Bronchial epithelial cell (primary cell): ENCODE measurements around the gene THRSP. TPM values are rescaled to one million over a fixed set of nuclear protein-coding genes. Genes with fewer than 3 reads are reported as not detected.
"Not testable (repeated sequence)": the region's sequence is repeated elsewhere in the genome, so short reads cannot be mapped to it uniquely, and the experiment has no call there.

Experiments
- DNase-seq: peaks from one replicate; pipeline ENCODE4 v3.0.0-alpha.2; 2010; ENCODE audit warnings: low read depth
- FAIRE-seq: peaks from 2 replicates; lab custom pipeline; 2011; peaks lifted over from hg19 to GRCh38; lab: Jason Lieb, UNC
- H3K27me3 ChIP-seq: 2 replicates; pipeline ENCODE4 v1.5.1; 2011; ENCODE audit warnings: low read length; ENCODE audit not compliant: control insufficient read depth, insufficient read depth
- H3K36me3 ChIP-seq: 2 replicates; pipeline ENCODE4 v1.5.1; 2011; ENCODE audit warnings: low read length; ENCODE audit not compliant: control insufficient read depth, insufficient read depth
- H3K4me3 ChIP-seq: 2 replicates; pipeline ENCODE4 v1.5.1; 2011; ENCODE audit warnings: mild to moderate bottlenecking, low read depth, low read length, control low read depth
- CTCF ChIP-seq: IDR thresholded peaks from 2 replicates; pipeline ENCODE4 v1.5.1; 2011; ENCODE audit warnings: mild to moderate bottlenecking, moderate library complexity, low read length, control low read depth, inconsistent platforms; ENCODE audit not compliant: insufficient read depth, severe bottlenecking
- total RNA-seq: library from RNA; depleted of rRNA; stranded (reverse); fragments of >200 nt; gene quantifications from 2 replicates; pipeline ENCODE4 v1.2.1, GENCODE V29; 2014

The THRSP gene
- total RNA-seq, 1 donor from 2014 or later, result not detected

DNA sequence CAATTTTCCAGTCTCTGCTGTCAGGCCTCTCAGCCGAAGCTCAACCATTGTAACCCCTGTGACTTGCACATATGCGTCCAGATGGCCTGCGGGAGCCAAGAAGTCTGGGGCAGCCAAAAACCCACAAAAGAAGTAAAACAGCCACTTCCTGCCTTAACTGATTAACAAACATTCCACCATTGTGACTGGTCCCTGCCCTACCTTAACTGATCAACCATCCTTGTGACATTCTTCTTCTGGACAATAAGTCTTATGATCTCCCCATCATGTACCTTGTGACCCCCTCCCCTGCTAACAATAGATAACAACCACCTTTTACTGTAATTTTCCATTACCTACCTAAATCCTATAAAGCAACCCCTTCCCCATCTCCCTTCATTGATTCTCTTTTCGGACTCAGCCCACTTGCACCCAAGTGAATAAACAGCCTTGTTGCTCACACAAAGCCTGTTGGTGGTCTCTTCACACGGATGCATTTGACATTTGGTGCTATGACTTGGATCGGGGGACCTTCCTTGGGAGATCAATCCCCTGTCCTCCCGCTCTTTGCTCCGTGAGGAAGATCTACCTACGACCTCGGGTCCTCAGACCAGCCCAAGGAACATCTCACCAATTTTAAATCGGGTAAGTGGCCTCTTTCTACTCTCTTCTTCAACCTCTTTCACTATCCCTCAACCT, 17.3 kb downstream of the THRSP start:
- no peak for DNase-seq

DNA sequence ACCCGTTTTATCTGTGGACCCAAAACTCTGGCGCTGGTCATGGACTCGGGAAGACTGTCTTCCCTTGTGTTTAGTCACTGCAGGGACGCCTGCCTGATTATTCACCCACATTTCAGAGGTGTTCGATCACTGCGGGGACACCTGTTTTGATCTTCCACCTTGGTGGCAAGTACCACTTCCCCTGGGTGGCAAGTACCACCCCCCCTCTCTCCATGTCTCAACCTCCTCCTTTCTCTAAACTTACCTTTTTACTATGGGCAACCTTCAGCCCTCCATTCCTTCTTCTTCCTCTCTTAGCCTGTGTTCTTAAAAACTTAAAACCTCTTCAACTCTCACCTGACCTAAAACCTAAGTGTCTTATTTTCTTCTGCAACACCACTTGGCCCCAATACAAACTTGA, 17.9 kb downstream of the THRSP start:
- no peak for FAIRE-seq
- no peak overlapping the region for H3K4me3 ChIP-seq
- no peak for DNase-seq
- no peaks in the 10 kb centered on the region for H3K27me3 ChIP-seq
- peaks cover 2% of the 10 kb centered on the region for H3K36me3 ChIP-seq
- no peak for TF ChIP-seq CTCF

More for the DNA sequence above, 17.3 kb downstream of the THRSP start:
- no peak for TF ChIP-seq CTCF
- peaks cover 2% of the 10 kb centered on the region for H3K36me3 ChIP-seq
- H3K27me3 ChIP-seq, result no peaks in the 10 kb centered on the region
- no peak overlapping the region for H3K4me3 ChIP-seq
- no peak for FAIRE-seq

GRCh38 chr11:78082146-78082545, 18.5 kb downstream of the THRSP start:
- no peak for TF ChIP-seq CTCF
- no peak for DNase-seq
- Histone ChIP-seq H3K4me3 (no peak overlapping the region), H3K27me3 (no peaks in the 10 kb centered on the region), H3K36me3 (peaks cover 2% of the 10 kb centered on the region)
- FAIRE-seq, result no peak

GRCh38 chr11:78083021-78083420, 19.4 kb downstream of the THRSP start:
- no peak for FAIRE-seq
- no peak for DNase-seq
- Histone ChIP-seq H3K36me3 (no peaks in the 10 kb centered on the region), H3K27me3 (no peaks in the 10 kb centered on the region), H3K4me3 (no peak overlapping the region)
- no peak for TF ChIP-seq CTCF

DNA sequence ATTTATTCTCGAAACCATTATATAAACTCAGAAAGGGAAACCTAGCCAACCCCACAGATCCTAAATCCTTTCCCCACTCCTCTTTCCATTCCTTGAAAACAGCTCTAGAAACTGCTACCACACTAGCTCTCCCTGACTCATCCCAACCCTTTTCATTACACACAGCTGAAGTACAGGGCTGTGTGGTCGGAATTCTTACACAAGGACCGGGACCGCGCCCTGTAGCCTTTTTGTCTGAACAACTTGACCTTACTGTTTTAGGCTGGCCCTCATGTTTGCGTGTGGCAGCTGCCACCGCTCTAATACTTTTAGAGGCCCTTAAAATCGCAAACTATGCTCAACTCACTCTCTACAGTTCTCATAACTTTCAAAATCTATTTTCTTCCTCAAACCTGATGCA, 20.8 kb downstream of the THRSP start:
- DNase-seq, result peak; percentile 20
- FAIRE-seq, H3K36me3 ChIP-seq, H3K27me3 ChIP-seq, H3K4me3 ChIP-seq: not testable (repeated sequence)

DNA sequence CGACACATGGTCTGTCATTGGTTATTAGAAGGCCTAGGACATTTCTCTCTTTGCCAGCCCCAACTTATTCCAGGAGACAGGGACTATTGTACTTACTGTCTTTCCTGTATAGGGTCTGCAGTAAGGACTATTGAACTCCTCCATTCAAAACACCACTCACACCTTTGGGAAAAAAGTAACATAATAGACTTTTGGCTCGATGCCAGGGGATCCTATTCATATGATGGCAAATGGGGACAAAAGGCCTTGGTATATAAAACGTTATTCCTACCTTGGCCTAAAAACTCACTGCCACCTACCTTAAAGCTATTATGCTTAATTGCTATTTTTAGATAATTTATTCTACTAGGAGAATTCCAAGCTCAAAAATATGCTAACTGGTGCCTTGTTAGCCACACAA, 22.3 kb downstream of the THRSP start:
- no peak overlapping the region for H3K4me3 ChIP-seq
- TF ChIP-seq CTCF, result no peak
- FAIRE-seq, result no peak

DNA sequence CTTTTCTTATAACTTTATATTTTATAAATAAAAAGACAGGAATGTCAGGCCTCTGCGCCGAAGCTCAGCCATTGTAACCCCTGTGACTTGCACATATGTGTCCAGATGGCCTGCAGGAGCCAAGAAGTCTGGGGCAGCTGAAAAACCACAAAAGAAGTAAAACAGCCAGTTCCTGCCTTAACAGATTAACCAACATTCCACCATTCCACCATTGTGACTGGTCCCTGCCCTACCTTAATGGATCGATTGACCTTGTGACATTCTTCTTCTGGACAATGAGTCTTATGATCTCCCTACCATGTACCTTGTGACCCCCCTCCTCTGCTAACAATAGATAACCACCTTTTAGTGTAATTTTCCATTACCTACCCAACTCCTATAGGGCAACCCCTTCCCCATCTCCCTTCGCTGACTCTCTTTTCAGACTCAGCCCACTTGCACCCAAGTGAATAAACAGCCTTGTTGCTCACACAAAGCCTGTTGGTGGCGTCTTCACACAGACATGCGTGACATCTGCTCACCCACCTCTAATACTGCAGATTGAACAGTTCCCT, 22.9 kb downstream of the THRSP start:
- H3K27me3 ChIP-seq, H3K4me3 ChIP-seq, FAIRE-seq, DNase-seq, H3K36me3 ChIP-seq: not testable (repeated sequence)

More for the DNA sequence above, 22.3 kb downstream of the THRSP start:
- H3K27me3 ChIP-seq, result no peaks in the 10 kb centered on the region
- H3K36me3 ChIP-seq, result no peaks in the 10 kb centered on the region
- no peak for DNase-seq
